ENCODE measurements around the gene EEA1. TPM values are rescaled to one million over a fixed set of nuclear protein-coding genes. Genes with fewer than 3 reads are reported as not detected.

EEA1 gene
- total RNA-seq (10 to 100 TPM in 3 of 6 donors, 1 to 10 TPM in 3; 6.9 to 15.3 (median 9.7) TPM), polyA plus RNA-seq (1 to 10 TPM; 1.8 to 2.9 TPM)

- no peaks in the 10 kb centered on the region for H3K27me3 ChIP-seq
- H3K27ac ChIP-seq = peak within 1 kb of the TSS; percentile 97 to 100 (median 98)
- TF ChIP-seq CTCF (IDR thresholded peaks at IDR 0.05) = no peak
- DNase-seq = peak; percentile 96 to 98 (median 97)
- H3K4me1 ChIP-seq = peaks cover 5 to 22% (median 14%) of the 10 kb centered on the region in 3 donors
- ATAC-seq = peak; percentile 91 to 96 (median 94)
- 0% methylated on average over 71 to 98 of the region's 98 CpGs for WGBS, 2 donors
- H3K4me3 ChIP-seq = peak within 1 kb of the TSS; percentile 65 to 88 (median 79)
- no peaks in the 10 kb centered on the region for H3K9me3 ChIP-seq
- intact Hi-C loops (cut with DNase I) = no loop called here
- H3K36me3 ChIP-seq = no peaks in the 10 kb centered on the region
- no peak for FAIRE-seq
Observed at GRCh38 chr12:92928962-92929915, at the start of gene EEA1. TSS of gene EEA1 (minus strand) at chr12:92929295. CDS start at chr12:92929066, 229 bp downstream.

- DNase-seq = no peak
- Histone ChIP-seq H3K36me3 (no peaks in the 10 kb centered on the region), H3K4me1 (no peaks in the 10 kb centered on the region), H3K4me3 (no peak overlapping the region), H3K27ac (no peak overlapping the region), H3K27me3 (no peaks in the 10 kb centered on the region), H3K9me3 (no peaks in the 10 kb centered on the region)
- 75 to 77% methylated on average over 2 of the region's 2 CpGs for WGBS, 2 donors
- TF ChIP-seq CTCF (IDR thresholded peaks at IDR 0.05) = no peak
- FAIRE-seq = no peak
- intact Hi-C loops (cut with DNase I) = no loop called here
- ATAC-seq = no peak
Observed at GRCh38 chr12:92978607-92979006, 49.5 kb upstream of the EEA1 start.

- no peaks in the 10 kb centered on the region for H3K9me3 ChIP-seq
- H3K4me1 ChIP-seq = no peaks in the 10 kb centered on the region
- H3K4me3 ChIP-seq = no peak overlapping the region
- no peak for TF ChIP-seq CTCF (IDR thresholded peaks at IDR 0.05)
- intact Hi-C loops (cut with DNase I) = no loop called here
- DNase-seq (no peak), ATAC-seq (no peak), FAIRE-seq (no peak)
- WGBS, 2 donors = 83 to 87% methylated on average over 5 of the region's 5 CpGs
- H3K36me3 ChIP-seq = no peaks in the 10 kb centered on the region
- H3K27ac ChIP-seq = no peak overlapping the region
- H3K27me3 ChIP-seq = no peaks in the 10 kb centered on the region
Observed at GRCh38 chr12:92977326-92977725, 48.2 kb upstream of the EEA1 start.

GRCh38 chr12:92974759-92975158 lies 45.7 kb upstream of the EEA1 start:
- 90 to 96% methylated on average over 1 of the region's 1 CpG for WGBS, 2 donors
- intact Hi-C loops (cut with DNase I) = no loop called here
- H3K36me3 ChIP-seq = no peaks in the 10 kb centered on the region
- FAIRE-seq (no peak), DNase-seq (no peak), ATAC-seq (no peak)
- H3K27ac ChIP-seq = no peak overlapping the region
- no peak overlapping the region for H3K4me3 ChIP-seq
- H3K9me3 ChIP-seq = no peaks in the 10 kb centered on the region
- TF ChIP-seq CTCF (IDR thresholded peaks at IDR 0.05) = no peak
- no peaks in the 10 kb centered on the region for H3K27me3 ChIP-seq
- no peaks in the 10 kb centered on the region for H3K4me1 ChIP-seq

- ATAC-seq (peak in 2 of 4 donors; percentile 32 to 53), FAIRE-seq (no peak), DNase-seq (no peak)
- Histone ChIP-seq H3K4me1 (no peaks in the 10 kb centered on the region), H3K9me3 (no peaks in the 10 kb centered on the region), H3K4me3 (no peak overlapping the region), H3K27me3 (no peaks in the 10 kb centered on the region), H3K36me3 (no peaks in the 10 kb centered on the region), H3K27ac (no peak overlapping the region)
- no peak for TF ChIP-seq CTCF (IDR thresholded peaks at IDR 0.05)
- WGBS, 2 donors = 85 to 96% methylated on average over 1 of the region's 1 CpG
- intact Hi-C loops (cut with DNase I) = no loop called here
Observed at GRCh38 chr12:92973614-92974013, 44.5 kb upstream of the EEA1 start.
